NCI-H2171 (cell line): ENCODE measurements around the gene PSMB10.

Experiments
- DNase-seq: peaks from one replicate; lab custom pipeline; 2025; lab: John Stamatoyannopoulos, UW

Gene PSMB10

GRCh38 chr16:67963662-67964321 is 27.1 kb upstream of the PSMB10 start:
- no peak for DNase-seq

DNA sequence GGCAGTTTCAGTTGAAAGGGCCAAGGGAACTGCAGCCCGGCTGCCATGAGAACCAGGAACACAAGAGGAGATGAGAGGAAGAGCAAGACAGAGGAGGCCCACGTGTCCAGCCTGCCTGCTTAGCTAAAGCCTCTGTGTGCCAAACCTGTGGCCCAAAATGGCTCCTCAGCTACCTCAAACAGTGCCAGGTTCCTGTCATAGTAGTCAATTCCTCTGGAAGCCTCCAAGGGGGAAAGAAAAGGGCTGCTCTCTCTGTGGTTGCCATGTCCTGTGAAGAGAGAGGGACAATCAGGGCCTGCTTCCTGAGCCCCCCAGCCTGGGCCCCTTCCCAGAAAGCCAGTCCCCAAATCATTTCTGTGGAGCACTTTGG is 26.6 kb upstream of the PSMB10 start:
- no peak for DNase-seq

DNA sequence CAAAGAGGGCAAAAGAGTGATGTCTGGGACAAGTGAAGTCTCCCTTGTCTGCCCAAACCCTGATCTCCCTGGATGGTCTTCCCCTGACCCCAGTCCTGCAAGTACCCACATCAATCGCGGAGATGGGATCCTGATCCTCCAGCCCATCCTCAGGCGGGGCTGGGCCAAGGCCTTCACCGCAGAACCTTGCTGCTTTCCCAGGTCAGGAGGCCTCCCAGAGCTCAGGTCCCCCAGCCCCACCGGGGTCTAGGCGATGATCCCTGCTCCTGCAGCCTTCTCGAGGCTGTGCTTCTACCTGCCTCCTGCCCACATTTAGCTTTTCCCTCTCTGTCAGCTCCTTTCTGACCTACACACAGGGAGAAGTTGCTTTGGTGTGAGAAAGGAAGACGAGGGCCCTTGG is 25.5 kb upstream of the PSMB10 start:
- DNase-seq, result no peak

- DNase-seq, result peak; percentile 60
Observed at GRCh38 chr16:67961551-67961957, 24.9 kb upstream of the PSMB10 start.

DNA sequence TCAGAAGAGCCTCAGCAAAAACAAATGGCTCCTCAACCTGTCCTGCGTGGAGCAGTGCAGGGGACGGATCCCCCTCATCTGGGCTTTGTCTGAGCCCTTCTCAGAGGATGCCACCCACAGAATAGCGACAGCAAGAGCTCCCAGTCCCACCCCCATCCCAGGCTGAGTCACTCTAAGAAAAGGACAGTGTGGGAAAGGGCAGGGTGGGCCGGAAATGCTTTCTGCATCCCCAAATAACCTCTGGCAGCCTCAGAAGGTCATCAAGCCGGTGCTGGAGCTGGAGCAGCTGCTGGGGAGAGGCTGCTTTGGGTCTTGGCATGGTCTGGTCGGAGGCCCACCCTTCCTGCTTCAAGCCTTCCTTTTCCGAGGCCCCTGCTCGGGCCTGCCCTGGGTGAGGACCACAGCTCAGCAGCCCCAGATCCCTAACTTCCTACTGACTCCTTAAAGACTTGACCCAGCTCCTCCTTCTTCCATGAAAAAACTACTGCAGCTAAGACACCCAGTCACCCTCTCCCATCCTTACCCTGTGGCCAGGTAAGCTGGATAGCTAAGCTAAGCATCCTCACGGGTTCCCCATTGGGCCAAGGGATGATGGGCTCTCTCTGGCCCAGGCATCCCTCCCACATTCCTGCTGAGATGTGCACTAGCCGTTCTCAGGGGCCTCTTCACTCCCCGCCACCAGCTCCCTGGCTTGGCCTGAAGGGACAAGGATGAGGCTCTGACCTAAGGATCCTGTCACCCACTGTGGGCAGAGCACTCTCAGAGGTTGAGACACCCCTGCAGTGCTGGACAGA is 23.1 kb upstream of the PSMB10 start:
- DNase-seq, result no peak

- no peak for DNase-seq
Observed at GRCh38 chr16:67957622-67958021, 21.0 kb upstream of the PSMB10 start.

DNA sequence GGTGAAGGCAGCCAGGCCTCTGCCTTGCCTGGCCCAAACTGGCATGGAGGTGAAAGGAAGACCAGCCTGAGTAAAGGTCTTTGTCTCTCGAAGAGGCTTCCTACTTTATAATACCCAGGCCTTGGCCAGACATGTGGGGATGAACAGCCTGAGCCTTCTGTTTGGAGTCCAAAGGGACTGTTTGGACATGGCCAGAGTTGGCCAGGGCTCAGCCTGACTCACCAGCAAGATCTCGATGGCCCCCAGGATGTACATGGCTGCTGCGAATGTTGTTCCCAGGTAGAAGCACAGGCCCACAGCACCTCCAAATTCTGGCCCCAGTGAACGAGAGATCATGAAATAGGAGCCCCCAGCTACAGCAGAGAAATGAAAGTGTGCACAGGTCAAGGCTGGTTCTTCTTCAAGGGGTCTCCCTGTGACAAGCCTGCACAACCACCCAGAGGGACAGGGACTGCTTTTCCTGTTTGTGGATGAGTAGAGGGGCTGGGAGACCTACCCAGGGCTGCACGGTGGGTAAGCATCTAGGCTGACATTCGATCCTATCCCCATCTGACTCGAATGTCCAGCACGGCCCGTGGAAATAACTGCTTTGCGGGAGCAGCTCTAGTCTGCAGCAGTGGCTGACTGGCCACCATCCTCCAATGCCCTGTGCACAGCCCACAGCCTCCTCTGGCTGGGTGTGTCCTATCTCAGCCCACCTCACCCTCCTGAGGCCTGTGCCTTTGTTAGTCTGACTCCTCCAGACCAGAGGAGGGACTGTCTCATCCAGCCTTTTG is 18.0 kb upstream of the PSMB10 start:
- no peak for DNase-seq

GRCh38 chr16:67953641-67954375 is 17.2 kb upstream of the PSMB10 start:
- no peak for DNase-seq

DNA sequence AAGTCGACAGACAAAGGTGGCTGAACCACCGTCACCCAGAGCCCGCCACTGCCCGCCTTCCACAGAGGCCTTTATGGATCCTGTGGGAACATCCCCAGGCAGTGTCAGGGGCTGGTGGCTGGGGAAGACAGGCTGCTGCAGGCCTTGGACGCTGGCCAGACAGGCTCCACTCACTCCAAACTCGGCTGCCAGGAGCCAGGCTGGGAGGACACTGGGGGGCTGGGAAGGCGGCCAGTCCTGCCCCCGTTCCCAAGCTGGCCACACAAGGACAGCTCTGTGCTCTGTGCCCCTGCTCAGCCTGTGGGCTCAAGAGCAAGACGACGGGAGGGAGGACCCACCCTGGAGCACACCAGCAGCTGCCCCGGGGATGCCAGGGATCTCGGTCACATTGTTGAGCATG is 14.8 kb upstream of the PSMB10 start:
- DNase-seq, result no peak

DNA sequence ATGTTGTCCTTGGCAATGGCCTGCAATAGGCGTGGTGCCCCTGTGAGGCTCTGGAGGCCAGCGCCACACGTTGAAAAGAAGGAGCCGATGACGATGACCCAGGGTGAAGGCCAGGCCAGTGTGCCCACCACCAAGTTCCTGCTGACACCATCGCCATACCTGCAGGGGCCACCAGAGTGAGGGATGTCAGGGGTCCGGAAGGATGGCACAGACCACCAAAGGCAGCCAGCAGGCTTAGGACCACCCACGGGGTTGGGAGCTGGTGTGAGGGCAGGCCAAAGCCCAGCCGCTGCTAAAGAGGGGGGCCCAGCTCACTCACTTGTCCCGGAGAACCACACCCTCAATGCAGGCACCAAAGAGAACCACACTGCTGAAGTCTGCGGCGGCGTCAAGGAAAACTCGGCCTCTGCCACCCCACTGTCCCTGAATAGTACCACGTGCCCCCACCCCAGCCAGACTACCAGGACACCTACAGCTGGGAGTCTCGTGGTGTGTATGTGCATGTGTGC is 13.7 kb upstream of the PSMB10 start:
- DNase-seq, result no peak

- DNase-seq, result no peak
Observed at GRCh38 chr16:67949645-67950044, 13.0 kb upstream of the PSMB10 start.

DNA sequence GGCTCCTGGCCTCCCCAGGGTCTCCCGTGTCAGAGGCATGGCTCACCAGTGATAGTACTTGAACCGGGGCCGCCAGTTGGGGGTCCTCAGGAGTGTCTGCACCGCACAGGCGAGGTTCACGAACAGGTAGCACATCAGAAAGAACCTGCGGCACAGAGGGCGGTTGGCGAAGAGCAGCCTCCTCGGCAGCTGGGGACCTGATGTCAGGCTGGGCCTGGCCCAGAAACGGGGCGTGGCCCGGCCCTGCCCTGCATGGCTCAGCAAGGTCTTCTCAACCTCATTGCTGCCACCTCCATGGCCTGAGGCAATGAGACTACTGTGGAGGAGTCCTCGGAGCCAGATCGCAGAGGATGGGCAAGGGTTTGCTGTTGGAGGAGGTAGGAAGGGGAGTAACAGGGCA is 11.4 kb upstream of the PSMB10 start:
- no peak for DNase-seq

GRCh38 chr16:67946966-67947558 is 10.4 kb upstream of the PSMB10 start:
- DNase-seq, result no peak

DNA sequence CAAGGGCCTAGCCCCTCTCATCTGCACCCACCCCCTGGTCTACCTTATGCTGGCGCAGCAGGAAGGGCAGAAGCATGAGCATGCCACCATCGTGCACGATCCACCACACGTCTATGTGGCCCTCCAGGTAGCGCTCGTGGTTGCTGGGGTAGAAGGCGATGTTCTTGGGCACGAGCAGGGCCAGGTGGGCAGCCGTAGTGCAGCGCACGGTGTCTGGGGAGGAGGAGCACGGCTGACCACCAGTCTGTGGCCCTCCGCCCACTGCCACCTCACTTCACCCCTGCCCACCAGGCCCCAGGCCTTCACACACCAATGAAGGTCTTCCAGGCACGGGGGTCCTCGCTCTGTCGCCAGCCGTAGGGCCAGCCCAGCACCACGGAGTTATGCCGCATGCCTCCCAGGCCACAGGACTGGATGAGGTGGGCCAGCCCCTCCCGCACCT is 9.5 kb upstream of the PSMB10 start:
- DNase-seq, result no peak

DNA sequence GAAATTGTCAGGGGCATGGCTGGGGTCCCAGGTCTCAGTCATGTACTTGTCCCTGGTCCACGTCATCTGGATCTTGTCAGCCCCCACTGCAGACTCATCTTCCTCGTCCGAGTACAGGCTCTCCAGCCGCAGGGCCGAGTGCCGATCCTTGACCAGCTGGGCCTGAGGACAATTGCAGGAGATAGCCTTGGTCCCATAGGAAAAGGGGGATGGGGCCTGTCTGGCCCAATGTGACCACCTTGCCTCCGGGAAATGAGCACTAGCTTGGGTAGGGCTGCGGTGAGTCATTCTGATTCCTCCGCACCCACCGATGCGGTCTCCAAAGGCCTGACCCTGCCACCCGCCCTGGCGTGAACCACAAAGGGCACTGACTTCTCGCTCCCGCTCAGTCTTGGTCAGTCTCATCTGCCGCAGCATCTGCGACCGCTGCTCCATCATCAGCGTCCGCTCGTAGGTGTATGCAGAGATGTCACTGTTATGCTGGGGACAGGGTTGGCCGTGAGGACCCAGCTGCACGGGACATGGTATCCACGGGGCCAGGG is 8.8 kb upstream of the PSMB10 start:
- no peak for DNase-seq

DNA sequence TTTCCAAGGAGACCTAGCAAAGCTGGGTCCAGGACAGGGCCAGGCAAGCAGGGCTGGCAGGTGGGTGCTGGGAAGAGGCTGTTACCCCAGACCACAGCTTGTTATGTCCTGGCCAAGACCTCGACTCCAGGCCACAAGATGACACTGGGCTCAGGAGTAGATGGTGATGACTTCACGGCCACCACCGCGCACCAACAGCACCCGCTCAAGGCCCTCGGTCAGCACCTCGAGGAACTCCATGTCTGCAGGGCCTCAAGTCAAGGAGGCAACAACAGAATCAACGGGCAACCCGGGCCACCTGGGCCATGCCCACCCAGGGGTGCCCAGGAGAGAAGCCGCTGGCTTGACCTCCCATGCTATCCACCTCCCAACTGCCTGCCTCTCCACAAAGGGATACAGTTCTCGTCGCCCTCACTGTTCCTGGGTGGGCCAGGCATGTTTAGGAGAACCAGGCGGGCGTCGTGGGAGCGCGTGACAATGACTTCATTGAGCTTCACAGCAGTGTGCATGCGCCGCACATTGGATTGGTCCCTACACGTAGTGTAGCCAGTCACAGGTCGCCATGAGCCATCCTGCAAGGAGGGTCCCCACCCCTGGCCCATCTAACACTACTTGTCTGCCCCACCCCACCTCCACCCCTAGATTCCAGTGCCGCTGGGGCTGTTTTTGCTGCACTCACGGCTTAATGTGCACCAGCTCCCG is 8.2 kb upstream of the PSMB10 start:
- DNase-seq, result no peak

DNA sequence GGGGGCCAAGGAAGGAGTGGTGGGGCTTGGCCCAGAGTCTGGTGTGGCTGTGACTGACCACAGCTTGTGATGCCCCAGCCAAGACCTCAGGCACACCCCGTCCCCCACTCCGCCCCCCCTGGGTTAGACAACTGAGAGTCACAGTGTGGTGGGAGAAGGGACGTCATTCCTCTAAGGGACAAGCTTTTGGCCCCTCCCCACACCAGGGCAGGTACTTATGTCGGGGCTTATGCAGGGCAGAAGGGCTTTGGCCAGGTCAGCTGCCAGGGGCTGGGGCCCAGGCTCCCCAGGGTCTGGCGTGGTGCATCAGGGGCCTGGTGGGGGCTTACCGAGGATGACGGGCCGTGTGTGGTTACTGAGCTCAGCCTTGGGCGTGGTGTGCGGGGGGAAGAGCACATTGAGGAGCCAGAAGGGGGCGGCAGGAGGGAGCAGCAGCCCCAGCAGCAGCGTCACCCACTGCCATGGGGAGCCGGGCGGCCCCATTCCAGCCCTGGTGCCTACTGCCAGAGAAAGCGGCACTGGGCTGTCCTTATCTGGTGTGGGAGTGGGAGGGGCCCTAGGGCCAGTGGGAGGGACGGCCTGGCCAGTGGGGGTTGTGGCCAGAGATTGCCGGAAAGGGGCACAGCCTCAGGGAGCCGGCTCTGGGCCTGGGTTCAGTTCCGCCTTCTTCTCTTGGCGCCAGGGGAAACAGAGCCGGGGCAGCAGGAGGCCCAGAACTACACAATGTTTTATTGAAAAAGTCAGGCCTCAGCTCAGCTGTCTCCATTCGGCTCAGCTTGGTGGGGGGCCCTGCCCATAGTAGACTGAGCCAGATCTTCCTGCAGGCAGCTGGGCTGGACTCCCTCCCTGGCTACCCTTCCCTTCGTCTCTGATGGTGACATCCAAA is 7.2 kb upstream of the PSMB10 start, which contains the start of gene LCAT:
LCAT (minus strand) TSS at position 502 of the 886 bp plus-strand sequence; CDS start at position 483, 19 bp downstream.
- DNase-seq, result no peak

DNA sequence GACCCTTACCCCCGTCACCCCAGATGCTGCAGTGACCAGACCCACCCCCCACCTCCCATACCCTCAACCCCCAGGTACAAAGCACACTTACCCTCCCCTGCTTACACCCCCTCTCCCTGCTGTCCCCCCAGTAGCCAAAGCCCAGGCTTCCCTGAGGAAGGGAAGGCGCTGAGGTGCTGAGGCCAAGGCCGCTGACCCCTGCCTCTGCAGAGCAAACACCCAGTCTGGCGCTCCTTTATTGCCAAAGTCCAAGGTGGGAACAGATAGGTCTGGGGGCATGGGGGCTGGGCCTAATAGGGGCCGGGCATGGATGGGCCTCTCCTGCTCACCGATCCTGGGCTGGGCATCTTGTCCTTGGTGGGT is 6.6 kb upstream of the PSMB10 start:
- DNase-seq, result no peak

DNA sequence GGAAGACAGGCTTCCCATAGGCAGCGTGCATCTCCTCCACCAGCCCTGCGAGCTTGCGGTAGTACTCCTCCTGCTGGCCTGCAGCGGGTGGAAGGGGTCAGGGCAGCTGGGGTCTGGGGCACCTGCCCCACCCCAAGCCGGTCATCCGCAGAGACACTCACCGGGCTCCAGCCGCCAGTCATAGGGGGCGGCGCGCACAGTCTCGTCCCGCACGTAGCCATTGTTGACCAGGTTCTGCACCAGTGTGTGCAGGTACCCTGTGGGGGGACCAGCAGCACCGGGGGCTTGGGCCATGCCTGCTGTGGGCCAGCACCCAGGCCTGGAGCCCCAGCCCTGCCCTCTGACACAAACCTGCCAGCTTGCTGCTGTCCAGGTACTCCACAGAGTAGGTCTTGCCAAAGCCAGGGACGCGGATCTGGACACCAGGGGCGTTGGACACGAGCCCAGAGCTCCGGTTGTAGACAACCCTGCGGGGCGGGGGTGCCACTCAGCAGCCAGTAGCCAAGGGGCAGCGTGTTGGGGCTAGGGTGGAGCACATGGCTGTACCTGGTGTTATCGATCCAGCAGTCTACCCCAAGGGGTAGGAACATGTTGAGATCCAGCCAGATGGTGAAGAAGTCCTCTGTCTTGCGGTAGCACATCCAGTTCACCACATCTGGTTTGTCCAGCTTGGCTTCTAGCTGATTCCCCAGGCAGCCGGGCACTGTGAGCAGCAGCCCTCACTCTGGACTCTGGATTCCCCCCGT is 6.0 kb upstream of the PSMB10 start:
- DNase-seq, result no peak
